Endodermal cell (in vitro differentiated cells): ENCODE data around the gene AKAP14. TPM values are rescaled to one million over a fixed set of nuclear protein-coding genes. Genes with fewer than 3 reads are reported as not detected.
A peak's percentile ranks its signal among the peaks of the same experiment; 100 is the strongest.
"Not testable (repeated sequence)": the region's sequence is repeated elsewhere in the genome, so short reads cannot be mapped to it uniquely, and the experiment has no call there.

Experiments used
- DNase-seq: peaks from one replicate; pipeline ENCODE4 v3.0.0-alpha.2; 2017
- H3K27ac ChIP-seq: 2 replicates; pipeline ENCODE4 v1.5.1; 2013; ENCODE audit warnings: mild to moderate bottlenecking, low read depth, low read length, moderate library complexity
- H3K27me3 ChIP-seq: 2 replicates; pipeline ENCODE4 v1.6.1; 2013; ENCODE audit warnings: mild to moderate bottlenecking, low read length, moderate library complexity; ENCODE audit not compliant: insufficient read depth, control insufficient read depth, poor library complexity, severe bottlenecking
- H3K36me3 ChIP-seq: 2 replicates; pipeline ENCODE4 v1.7.0; 2013; ENCODE audit warnings: mild to moderate bottlenecking, low read length, moderate library complexity; ENCODE audit not compliant: control insufficient read depth, insufficient read depth
- H3K4me1 ChIP-seq: one replicate; pipeline ENCODE4 v1.7.0; 2013; ENCODE audit warnings: low read length; ENCODE audit not compliant: control insufficient read depth, insufficient read depth
- H3K4me3 ChIP-seq: 2 replicates; pipeline ENCODE4 v1.5.1; 2013; ENCODE audit warnings: mild to moderate bottlenecking, low read length, moderate library complexity
- H3K9ac ChIP-seq: 2 replicates; pipeline ENCODE4 v1.6.1; 2013; ENCODE audit warnings: mild to moderate bottlenecking, low read length, moderate library complexity; ENCODE audit not compliant: poor library complexity, severe bottlenecking; ENCODE audit errors: extremely low read depth
- H3K9me3 ChIP-seq: 2 replicates; pipeline ENCODE4 v1.6.1; 2013; ENCODE audit warnings: mild to moderate bottlenecking, low read length, moderate library complexity; ENCODE audit not compliant: control insufficient read depth
- H3K27ac Mint-ChIP-seq: 2 replicates; pipeline ENCODE4 v1.8.0; 2020; ENCODE audit warnings: mixed read lengths
- H3K27me3 Mint-ChIP-seq: 2 replicates; pipeline ENCODE4 v1.8.0; 2021; ENCODE audit warnings: mild to moderate bottlenecking, mixed read lengths; ENCODE audit not compliant: insufficient read depth
- H3K36me3 Mint-ChIP-seq: 2 replicates; pipeline ENCODE4 v1.8.0; 2020; ENCODE audit warnings: low read depth, mixed read lengths
- H3K4me1 Mint-ChIP-seq: 2 replicates; pipeline ENCODE4 v1.8.0; 2020; ENCODE audit warnings: mixed read lengths
- H3K4me3 Mint-ChIP-seq: 2 replicates; pipeline ENCODE4 v1.8.0; 2020; ENCODE audit warnings: mild to moderate bottlenecking, moderate library complexity, mixed read lengths
- H3K9me3 Mint-ChIP-seq: 2 replicates; pipeline ENCODE4 v1.8.0; 2020; ENCODE audit warnings: mild to moderate bottlenecking, mixed read lengths
- WGBS, 2 experiments: methylation state at CpG; one replicate each; pipeline versions ENCODE4 v1.1.5 to v1.1.7; 2013; ENCODE audit warnings: missing lambda C conversion rate in 2 of 2, mixed read lengths in 1 of 2; ENCODE audit not compliant: insufficient coverage in 1 of 2, insufficient read length in 1 of 2; 5-methylcytosine and 5-hydroxymethylcytosine counted together
- total RNA-seq, 2 donors: library from RNA; stranded (reverse); fragmentation: NEBNext Ultra II Directional in 1 of 2; extraction: Animal tissue kit (Norgen Biotek cat#: 25700) in 1 of 2; gene quantifications; 2 replicates in 1 of 2; 3 replicates in 1 of 2; pipeline ENCODE4 v1.2.1, GENCODE V29; 2021
- TF ChIP-seq, protein P1 (sequence below): fragments of 200-600 bp; sonication (generic); conservative IDR thresholded peaks from 2 replicates; pipeline ENCODE4 v1.5.0; 2021; ENCODE audit warnings: antibody characterized with exemption, mild to moderate bottlenecking

Gene AKAP14
- total RNA-seq, 2 donors from 2014 or later = 0.79 TPM; not detected in 1

DNA sequence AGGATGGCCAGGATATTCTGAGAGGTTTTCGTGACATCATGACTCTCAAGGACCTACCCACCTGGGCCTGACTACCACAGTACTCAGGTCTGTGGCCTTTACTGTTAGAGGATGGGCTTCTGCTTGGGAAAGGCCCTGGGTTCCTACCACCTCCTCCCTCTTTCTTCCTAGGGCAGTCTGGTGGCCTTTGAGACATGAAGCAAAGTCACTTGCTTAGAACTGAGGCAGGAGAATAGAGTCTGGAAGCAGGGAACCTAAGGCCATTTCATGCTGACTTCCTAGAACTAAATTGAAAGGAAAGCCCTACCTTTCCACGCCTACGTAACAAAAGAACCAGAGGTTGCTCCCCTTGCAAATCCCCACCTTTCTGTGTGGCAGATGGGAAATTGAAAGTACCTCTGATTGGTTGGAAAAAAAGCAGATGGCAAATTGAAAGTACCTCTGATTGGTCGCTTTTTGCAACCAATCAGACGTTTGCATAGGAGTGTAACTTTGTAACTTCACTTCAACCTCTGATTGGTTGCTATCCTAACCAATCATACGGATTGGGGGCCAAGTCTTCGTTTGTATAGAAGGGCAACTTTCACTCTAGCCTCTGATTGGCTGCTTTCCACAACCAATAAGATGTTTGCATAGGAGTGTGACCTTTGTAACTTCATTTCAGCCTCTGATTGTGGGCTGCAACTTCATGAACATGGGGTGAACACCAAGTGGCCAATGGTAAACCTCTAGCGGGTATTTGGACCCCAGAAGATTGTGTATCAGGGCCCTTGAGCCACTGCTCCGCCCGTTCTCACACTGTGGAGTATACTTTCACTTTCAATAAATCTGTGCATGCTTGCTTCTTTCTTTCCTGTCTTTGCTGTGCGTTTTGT lies 9.9 kb upstream of the AKAP14 start:
- Histone ChIP-seq H3K36me3 (no peaks in the 10 kb centered on the region), H3K9me3 (no peaks in the 10 kb centered on the region), H3K4me3 (no peak overlapping the region), H3K27me3 (no peaks in the 10 kb centered on the region), H3K9ac (no peak overlapping the region), H3K4me1 (no peaks in the 10 kb centered on the region), H3K27ac (no peak overlapping the region)
- Mint-ChIP-seq H3K4me1 (no peaks in the 10 kb centered on the region), H3K9me3 (peaks cover 52% of the 10 kb centered on the region), H3K4me3 (no peak overlapping the region), H3K27ac (no peak overlapping the region), H3K36me3 (no peaks in the 10 kb centered on the region), H3K27me3 (no peaks in the 10 kb centered on the region)
- TF ChIP-seq, protein P1, sequence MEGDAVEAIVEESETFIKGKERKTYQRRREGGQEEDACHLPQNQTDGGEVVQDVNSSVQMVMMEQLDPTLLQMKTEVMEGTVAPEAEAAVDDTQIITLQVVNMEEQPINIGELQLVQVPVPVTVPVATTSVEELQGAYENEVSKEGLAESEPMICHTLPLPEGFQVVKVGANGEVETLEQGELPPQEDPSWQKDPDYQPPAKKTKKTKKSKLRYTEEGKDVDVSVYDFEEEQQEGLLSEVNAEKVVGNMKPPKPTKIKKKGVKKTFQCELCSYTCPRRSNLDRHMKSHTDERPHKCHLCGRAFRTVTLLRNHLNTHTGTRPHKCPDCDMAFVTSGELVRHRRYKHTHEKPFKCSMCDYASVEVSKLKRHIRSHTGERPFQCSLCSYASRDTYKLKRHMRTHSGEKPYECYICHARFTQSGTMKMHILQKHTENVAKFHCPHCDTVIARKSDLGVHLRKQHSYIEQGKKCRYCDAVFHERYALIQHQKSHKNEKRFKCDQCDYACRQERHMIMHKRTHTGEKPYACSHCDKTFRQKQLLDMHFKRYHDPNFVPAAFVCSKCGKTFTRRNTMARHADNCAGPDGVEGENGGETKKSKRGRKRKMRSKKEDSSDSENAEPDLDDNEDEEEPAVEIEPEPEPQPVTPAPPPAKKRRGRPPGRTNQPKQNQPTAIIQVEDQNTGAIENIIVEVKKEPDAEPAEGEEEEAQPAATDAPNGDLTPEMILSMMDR = no peak
- DNase-seq = no peak
- 91% methylated on average over 7 to 10 of the region's 11 CpGs for WGBS, 2 experiments

DNA sequence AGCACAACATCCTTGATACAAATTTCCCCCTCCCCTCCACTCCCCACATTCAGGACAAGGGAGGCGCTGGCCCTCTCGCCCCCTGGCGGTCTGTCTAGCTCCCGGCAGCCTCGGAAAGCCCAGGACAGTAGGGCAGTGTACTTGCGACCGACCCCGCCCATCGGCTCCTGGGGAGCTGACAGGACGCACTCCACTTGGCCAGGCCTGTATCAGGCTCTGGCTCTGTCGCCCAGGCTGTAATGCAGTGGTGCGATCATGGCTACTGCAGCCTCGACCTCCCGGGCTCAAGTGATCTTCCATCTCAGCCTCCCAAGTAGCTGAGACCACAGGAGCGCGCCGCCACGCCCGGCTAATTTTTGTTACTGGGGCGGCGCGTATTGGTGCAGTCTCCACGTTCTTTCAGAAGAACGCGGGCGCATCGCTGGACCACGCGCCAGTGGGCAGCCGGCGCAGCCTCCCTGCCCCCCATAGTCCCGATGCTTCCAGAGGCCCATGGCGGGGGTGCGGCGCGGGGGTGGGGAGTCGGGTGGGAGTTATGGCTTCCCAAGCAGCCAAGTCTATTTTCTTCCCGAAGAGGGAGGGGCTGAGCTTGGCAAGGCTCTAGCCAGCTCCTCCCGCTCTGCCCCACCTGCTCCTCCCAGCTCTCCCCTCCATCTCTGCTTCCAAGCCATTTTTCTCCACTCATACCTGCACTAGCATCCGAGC lies 7.8 kb upstream of the AKAP14 start:
- peaks cover 55% of the 10 kb centered on the region for H3K9me3 Mint-ChIP-seq
- Histone ChIP-seq H3K27me3 (no peaks in the 10 kb centered on the region), H3K9me3 (no peaks in the 10 kb centered on the region), H3K4me1 (no peaks in the 10 kb centered on the region), H3K27ac (no peak overlapping the region), H3K4me3 (peak overlapping the region; percentile 58), H3K36me3 (no peaks in the 10 kb centered on the region), H3K9ac (no peak overlapping the region)
- TF ChIP-seq, protein P1 = peak; percentile 79
- no peaks in the 10 kb centered on the region for H3K4me1 Mint-ChIP-seq
- H3K4me3 Mint-ChIP-seq = peak overlapping the region; percentile 51
- no peaks in the 10 kb centered on the region for H3K27me3 Mint-ChIP-seq
- DNase-seq = peak; percentile 94
- WGBS, 2 experiments = 13 to 20% methylated on average over 1 to 35 of the region's 40 CpGs
- H3K36me3 Mint-ChIP-seq = no peaks in the 10 kb centered on the region
- H3K27ac Mint-ChIP-seq = no peak overlapping the region

DNA sequence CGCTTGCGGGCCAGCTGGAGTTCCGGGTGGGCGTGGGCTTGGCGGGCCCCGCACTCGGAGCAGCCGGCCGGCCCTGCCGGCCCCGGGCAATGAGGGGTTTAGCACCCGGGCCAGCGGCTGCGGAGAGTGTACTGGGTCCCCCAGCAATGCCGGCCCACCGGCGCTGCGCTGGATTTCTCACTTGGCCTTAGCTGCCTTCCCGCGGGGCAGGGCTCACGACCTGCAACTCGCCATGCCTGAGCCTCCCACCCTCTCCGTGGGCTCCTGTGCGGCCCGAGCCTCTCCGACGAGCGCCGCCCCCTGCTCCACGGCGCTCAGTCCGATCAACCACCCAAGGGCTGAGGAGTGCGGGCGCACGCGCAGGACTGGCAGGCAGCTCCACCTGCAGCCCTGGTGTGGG lies 5.1 kb upstream of the AKAP14 start:
- not testable (repeated sequence) for H3K4me3 Mint-ChIP-seq, DNase-seq
- WGBS, 2 experiments = 99 to 100% methylated on average over 2 to 25 of the region's 36 CpGs

DNA sequence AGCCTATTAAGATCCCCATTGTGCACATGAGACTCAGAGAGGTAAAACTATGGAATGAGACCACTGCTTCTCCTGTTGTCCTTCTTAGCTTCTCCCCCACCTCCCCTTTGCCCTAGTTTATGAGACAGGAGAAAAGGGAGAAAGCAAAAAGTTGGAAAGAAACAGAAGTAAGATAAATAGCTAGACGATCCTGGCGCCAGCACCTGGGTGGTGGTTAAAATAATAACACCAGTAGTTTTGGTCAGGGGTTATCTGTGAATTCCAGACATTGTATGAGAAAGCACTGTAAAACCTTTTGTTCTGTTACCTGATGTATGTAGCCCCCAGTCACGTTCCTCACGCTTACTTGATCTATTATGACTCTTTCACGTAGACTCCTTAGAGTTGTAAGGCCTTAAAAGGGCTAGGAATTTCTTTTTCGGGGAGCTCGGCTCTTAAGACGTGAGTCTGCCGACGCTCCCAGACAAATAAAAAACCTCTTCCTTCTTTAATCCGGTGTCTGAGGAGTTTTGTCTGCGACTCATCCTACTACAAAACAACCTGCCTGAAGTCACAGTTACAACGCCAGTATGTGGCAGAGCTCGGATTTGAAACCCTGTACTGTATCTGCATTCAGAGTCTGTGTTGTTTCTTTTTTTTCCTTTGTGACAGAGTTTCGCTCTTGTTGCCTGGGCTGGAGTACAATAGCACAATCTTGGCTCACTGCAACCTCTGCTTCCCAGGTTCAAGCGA lies 3.6 kb upstream of the AKAP14 start:
- not testable (repeated sequence) for H3K27me3 ChIP-seq, H3K27ac Mint-ChIP-seq, DNase-seq, H3K27me3 Mint-ChIP-seq, H3K4me3 ChIP-seq, H3K36me3 Mint-ChIP-seq, H3K36me3 ChIP-seq, H3K4me1 ChIP-seq, H3K27ac ChIP-seq, H3K4me3 Mint-ChIP-seq, H3K9ac ChIP-seq, H3K9me3 ChIP-seq, H3K4me1 Mint-ChIP-seq
- peaks cover 44% of the 10 kb centered on the region for H3K9me3 Mint-ChIP-seq
- WGBS, 2 experiments = 87 to 94% methylated on average over 3 to 16 of the region's 16 CpGs

More for the DNA sequence above, 5.1 kb upstream of the AKAP14 start:
- H3K27ac Mint-ChIP-seq, H3K4me1 Mint-ChIP-seq, H3K27me3 ChIP-seq, H3K4me1 ChIP-seq, H3K27me3 Mint-ChIP-seq, H3K9me3 ChIP-seq, H3K36me3 Mint-ChIP-seq, H3K27ac ChIP-seq, H3K36me3 ChIP-seq, H3K4me3 ChIP-seq, H3K9ac ChIP-seq: not testable (repeated sequence)
- H3K9me3 Mint-ChIP-seq = peaks cover 46% of the 10 kb centered on the region
